HepG2 (cell line): ENCODE results near the gene CTDSP1. TPM values are rescaled to one million over a fixed set of nuclear protein-coding genes. Genes with fewer than 3 reads are reported as not detected.

Experiments
- FOXC1 ChIP-seq: sonication (generic); formaldehyde crosslinking; IDR thresholded peaks from 2 replicates; pipeline ENCODE4 v1.8.0; 2022; ENCODE audit warnings: mild to moderate bottlenecking, missing genetic modification reagents, borderline replicate concordance
- GABPA ChIP-seq, 2 experiments: IDR thresholded peaks; 2 replicates each; pipeline ENCODE4 v1.6.1; 2011 to 2016; ENCODE audit warnings: low read depth in 2 of 2, low read length in 1 of 2, missing biosample characterization in 1 of 2, missing genetic modification characterization in 1 of 2
- HDAC1 ChIP-seq: sonication (generic); formaldehyde crosslinking; IDR thresholded peaks from 2 replicates; pipeline ENCODE4 v1.5.1; 2020; ENCODE audit warnings: mild to moderate bottlenecking, missing genetic modification reagents
- HMGA1 ChIP-seq: sonication (generic); formaldehyde crosslinking; conservative IDR thresholded peaks from 2 replicates; pipeline ENCODE4 v1.4.0; 2020; ENCODE audit warnings: missing genetic modification reagents
- KDM6A ChIP-seq: IDR thresholded peaks from 2 replicates; pipeline ENCODE4 v1.6.1; 2016; ENCODE audit warnings: low read depth
- NR2C2 ChIP-seq: sonication (generic); formaldehyde crosslinking; IDR thresholded peaks from 2 replicates; pipeline ENCODE4 v1.4.0; 2020; ENCODE audit warnings: missing genetic modification reagents, mild to moderate bottlenecking, moderate library complexity, borderline replicate concordance
- RBM22 ChIP-seq: fragments of 200-400 bp; formaldehyde crosslinking; optimal IDR thresholded peaks from 2 replicates; pipeline ENCODE3; 2017; ENCODE audit warnings: mild to moderate bottlenecking, low read length, moderate library complexity
- SRSF4 ChIP-seq: fragments of 200-400 bp; formaldehyde crosslinking; IDR thresholded peaks from one replicate; pipeline ENCODE4 v1.6.1; 2018; ENCODE audit warnings: mild to moderate bottlenecking, low read depth, low read length, moderate library complexity; ENCODE audit not compliant: poor library complexity, severe bottlenecking
- SRSF9 ChIP-seq: fragments of 200-400 bp; formaldehyde crosslinking; IDR thresholded peaks from 2 replicates; pipeline ENCODE4 v1.6.1; 2018; ENCODE audit warnings: borderline replicate concordance, mild to moderate bottlenecking, low read depth, low read length; ENCODE audit not compliant: insufficient read depth, poor library complexity, severe bottlenecking
- ZBTB20 ChIP-seq: sonication (generic); formaldehyde crosslinking; IDR thresholded peaks from 2 replicates; pipeline ENCODE4 v1.8.1; 2023; ENCODE audit warnings: missing genetic modification reagents, low read depth, mild to moderate bottlenecking, borderline replicate concordance
- ZNF333 ChIP-seq: sonication (generic); formaldehyde crosslinking; IDR thresholded peaks from 2 replicates; pipeline ENCODE4 v1.4.0; 2020; ENCODE audit warnings: mild to moderate bottlenecking, missing genetic modification reagents, borderline replicate concordance
- ZNF44 ChIP-seq: sonication (generic); formaldehyde crosslinking; IDR thresholded peaks from 2 replicates; pipeline ENCODE4 v1.5.1; 2020; ENCODE audit warnings: mild to moderate bottlenecking, missing genetic modification reagents
- ZNF451 ChIP-seq: sonication (generic); formaldehyde crosslinking; IDR thresholded peaks from 2 replicates; pipeline ENCODE4 v1.5.0; 2020; ENCODE audit warnings: mild to moderate bottlenecking, missing genetic modification reagents
- ZNF562 ChIP-seq: sonication (generic); formaldehyde crosslinking; IDR thresholded peaks from 2 replicates; pipeline ENCODE4 v1.8.0; 2022; ENCODE audit warnings: missing genetic modification reagents, borderline replicate concordance
- ZNF574 ChIP-seq: sonication (generic); formaldehyde crosslinking; IDR thresholded peaks from 2 replicates; pipeline ENCODE4 v1.4.0; 2020; ENCODE audit warnings: missing genetic modification reagents
- polyA plus RNA-seq, 8 experiments: library from polyadenylated mRNA; depleted of rRNA in 3 of 8; stranded (reverse) in 7 of 8; unstranded in 1 of 8; fragments of >200 nt; fragmentation: Illumina TruSeq in 4 of 8; extraction: Trizol in 4 of 8; gene quantifications; 2 replicates each; pipeline versions ENCODE4 v1.2.1 to v1.2.3, GENCODE V29; 2011 to 2016; ENCODE audit warnings: low read depth in 4 of 8, missing spikeins in 1 of 8, mixed read lengths in 1 of 8; ENCODE audit not compliant: insufficient read depth in 1 of 8
- total RNA-seq, 5 experiments: library from RNA; depleted of rRNA; stranded (reverse); fragments of >200 nt; fragmentation: Illumina TruSeq; extraction: Trizol; gene quantifications; 2 replicates each; pipeline ENCODE4 v1.2.3, GENCODE V29; 2016; ENCODE audit warnings: low read depth in 1 of 5
- TF ChIP-seq, protein P1 (sequence below): IDR thresholded peaks from 2 replicates; pipeline ENCODE4 v1.6.1; 2016; ENCODE audit warnings: missing compliant biosample characterization, missing genetic modification reagents, borderline replicate concordance
- TF ChIP-seq, protein P2 (sequence below): sonication (generic); formaldehyde crosslinking; IDR thresholded peaks from 2 replicates; pipeline ENCODE4 v1.5.1; 2020; ENCODE audit warnings: missing genetic modification reagents, mild to moderate bottlenecking, borderline replicate concordance
- TF ChIP-seq, protein P3 (sequence below): sonication (generic); formaldehyde crosslinking; IDR thresholded peaks from 2 replicates; pipeline ENCODE4 v1.9.0; 2022; ENCODE audit warnings: low read depth, missing genetic modification reagents

Gene CTDSP1
- total and polyA plus RNA-seq, 2 of the 13 experiments (the other 11 are each of a cell fraction or from before 2014, with no cell fraction given) = 91.0 to 268 TPM

- peak; percentile 91 for TF ChIP-seq HDAC1 (CRISPR knock-in tag)
- no peak for TF ChIP-seq RBM22
- TF ChIP-seq ZNF44 (CRISPR knock-in tag) = no peak; the same call in 1 of the 2 replicates
- TF ChIP-seq ZNF574 = peak; percentile 84
- no peak for TF ChIP-seq ZNF562 (CRISPR knock-in tag)
- TF ChIP-seq ZBTB20 (CRISPR knock-in tag) = peak; percentile 91; the same call in 1 of the 2 replicates
- no peak for TF ChIP-seq HMGA1 (CRISPR knock-in tag)
- TF ChIP-seq, protein P1, sequence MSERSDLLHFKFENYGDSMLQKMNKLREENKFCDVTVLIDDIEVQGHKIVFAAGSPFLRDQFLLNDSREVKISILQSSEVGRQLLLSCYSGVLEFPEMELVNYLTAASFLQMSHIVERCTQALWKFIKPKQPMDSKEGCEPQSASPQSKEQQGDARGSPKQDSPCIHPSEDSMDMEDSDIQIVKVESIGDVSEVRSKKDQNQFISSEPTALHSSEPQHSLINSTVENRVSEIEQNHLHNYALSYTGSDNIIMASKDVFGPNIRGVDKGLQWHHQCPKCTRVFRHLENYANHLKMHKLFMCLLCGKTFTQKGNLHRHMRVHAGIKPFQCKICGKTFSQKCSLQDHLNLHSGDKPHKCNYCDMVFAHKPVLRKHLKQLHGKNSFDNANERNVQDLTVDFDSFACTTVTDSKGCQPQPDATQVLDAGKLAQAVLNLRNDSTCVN = no peak
- TF ChIP-seq, protein P2, sequence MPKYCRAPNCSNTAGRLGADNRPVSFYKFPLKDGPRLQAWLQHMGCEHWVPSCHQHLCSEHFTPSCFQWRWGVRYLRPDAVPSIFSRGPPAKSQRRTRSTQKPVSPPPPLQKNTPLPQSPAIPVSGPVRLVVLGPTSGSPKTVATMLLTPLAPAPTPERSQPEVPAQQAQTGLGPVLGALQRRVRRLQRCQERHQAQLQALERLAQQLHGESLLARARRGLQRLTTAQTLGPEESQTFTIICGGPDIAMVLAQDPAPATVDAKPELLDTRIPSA (CRISPR knock-in tag) = peak; percentile 85; the same call in 1 of the 2 replicates
- no peak for TF ChIP-seq SRSF4
- peak; percentile 87 for TF ChIP-seq ZNF333 (CRISPR knock-in tag)
- TF ChIP-seq GABPA (IDR thresholded peaks at IDR 0.05; ENCODE audit: low read depth, low read length) = no peak
- peak; percentile 74 for TF ChIP-seq GABPA (CRISPR knock-in tag; IDR thresholded peaks at IDR 0.05; ENCODE audit: low read depth)
- TF ChIP-seq SRSF9 = no peak
- no peak; the same call in 1 of the 2 replicates for TF ChIP-seq FOXC1 (CRISPR knock-in tag)
- TF ChIP-seq KDM6A (CRISPR knock-in tag) = no peak; the same call in 1 of the 2 replicates
- peak; percentile 44; the same call in 1 of the 2 replicates for TF ChIP-seq NR2C2 (CRISPR knock-in tag)
- TF ChIP-seq, protein P3, sequence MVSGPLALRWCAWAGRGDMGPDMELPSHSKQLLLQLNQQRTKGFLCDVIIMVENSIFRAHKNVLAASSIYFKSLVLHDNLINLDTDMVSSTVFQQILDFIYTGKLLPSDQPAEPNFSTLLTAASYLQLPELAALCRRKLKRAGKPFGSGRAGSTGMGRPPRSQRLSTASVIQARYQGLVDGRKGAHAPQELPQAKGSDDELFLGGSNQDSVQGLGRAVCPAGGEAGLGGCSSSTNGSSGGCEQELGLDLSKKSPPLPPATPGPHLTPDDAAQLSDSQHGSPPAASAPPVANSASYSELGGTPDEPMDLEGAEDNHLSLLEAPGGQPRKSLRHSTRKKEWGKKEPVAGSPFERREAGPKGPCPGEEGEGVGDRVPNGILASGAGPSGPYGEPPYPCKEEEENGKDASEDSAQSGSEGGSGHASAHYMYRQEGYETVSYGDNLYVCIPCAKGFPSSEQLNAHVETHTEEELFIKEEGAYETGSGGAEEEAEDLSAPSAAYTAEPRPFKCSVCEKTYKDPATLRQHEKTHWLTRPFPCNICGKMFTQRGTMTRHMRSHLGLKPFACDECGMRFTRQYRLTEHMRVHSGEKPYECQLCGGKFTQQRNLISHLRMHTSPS (CRISPR knock-in tag) = peak; percentile 53; the same call in 1 of the 2 replicates
- TF ChIP-seq ZNF451 (CRISPR knock-in tag) = peak; percentile 89; the same call in 1 of the 2 replicates
Observed at GRCh38 chr2:218397820-218398436, 1.7 kb upstream of the CTDSP1 start (continued).
